HG03575 (cell line): Measurements from ENCODE around the gene SULT1C3.

Experiments
- ATAC-seq: cut with Tn5 transposase; IDR thresholded peaks from one replicate; pipeline ENCODE4 v1.9.1; 2021; ENCODE audit not compliant: unreplicated experiment, insufficient number of reproducible peaks, low FRiP score; ENCODE audit errors: extremely low read depth

SULT1C3 gene

DNA sequence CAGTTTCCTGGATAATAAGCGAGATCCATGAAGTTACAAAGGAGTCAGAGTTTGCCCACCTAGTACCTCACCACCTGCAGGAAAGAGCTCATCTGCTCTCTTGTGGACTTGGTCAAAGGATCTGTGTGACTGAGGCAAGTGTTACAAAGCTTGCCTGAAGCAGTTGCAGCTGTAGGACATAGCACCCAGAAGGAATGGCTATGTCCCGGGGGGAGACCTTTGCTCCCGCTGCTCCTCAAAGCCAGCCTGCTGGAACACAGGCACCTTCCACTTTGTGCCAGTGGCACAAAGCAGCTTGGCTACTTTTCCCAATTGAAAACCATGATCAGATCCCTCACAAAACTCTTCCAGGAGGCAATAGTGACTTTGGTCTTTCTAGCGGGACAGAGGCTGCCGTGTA, 45.8 kb downstream of the SULT1C3 start:
- no peak for ATAC-seq

DNA sequence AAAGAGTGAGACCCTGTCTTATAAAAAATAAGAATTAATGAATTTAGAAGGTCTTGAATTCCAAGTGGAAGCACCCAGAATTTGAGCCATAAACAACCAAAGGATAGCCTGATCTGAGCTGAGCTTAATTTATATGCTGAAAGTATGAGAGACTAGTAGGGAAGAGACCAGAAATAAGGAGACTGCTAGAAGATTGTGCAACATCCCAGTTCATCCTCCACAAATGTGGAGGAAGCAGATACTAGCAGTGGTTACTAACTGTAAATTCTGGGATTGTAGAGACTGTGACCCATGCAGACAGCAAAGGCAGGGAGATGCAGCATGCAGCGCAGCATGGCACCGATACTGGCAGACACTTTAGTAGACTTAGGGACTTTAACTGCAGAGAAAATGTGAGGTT, 47.4 kb downstream of the SULT1C3 start:
- ATAC-seq = no peak

DNA sequence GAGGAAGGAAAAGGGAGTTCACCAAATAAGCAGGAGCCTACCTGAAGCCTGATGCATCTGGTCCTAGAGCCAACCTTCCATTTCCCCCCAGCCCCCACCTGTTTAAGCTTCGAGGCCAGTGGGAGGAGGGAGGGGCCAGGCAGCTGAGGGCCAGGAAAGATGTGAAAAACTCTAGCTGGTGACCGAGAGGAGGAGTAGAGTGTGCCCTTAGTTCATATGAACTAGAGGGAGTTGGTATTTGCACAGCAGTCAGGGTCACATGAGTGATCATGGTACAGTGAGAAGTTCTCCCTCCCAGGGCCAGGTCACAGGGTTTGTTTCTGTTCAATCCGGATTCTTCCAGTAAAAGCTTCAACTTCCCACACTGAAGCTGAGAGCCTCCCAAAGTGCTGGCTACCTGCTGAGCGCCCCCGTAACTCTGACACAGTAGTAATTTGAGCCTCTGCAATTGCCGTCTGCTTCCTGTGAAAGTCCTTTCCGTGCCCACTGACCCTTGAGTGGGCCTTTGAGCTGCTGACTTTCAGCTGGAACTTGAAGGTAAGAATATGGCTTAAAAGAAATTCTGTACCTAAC, 48.9 kb downstream of the SULT1C3 start, which contains the start of gene SULT1C2:
TSS of gene SULT1C2 (plus strand) at position 362 of the 573 bp plus-strand sequence. CDS start 4,773 bp downstream, outside the sequence.
- no peak for ATAC-seq

DNA sequence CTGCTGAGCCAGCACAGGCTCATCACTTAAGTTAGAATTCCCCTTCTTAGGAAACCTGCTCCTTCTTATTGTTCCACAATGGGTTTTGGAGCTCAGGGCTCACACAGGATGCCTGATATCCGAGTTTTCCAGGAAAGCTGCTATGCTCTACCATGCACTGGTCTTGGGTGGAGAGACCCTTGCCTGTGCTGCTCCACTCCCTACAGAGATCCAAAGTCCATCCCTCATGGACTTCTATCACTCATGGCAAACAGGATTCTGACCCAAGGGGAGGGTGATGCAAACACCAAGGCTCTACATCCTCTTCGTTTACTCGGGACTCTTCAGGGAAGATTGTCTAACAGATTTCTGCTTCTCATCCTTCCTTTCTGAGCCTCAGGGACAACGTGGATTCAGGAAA, 54.1 kb downstream of the SULT1C3 start:
- ATAC-seq = no peak

DNA sequence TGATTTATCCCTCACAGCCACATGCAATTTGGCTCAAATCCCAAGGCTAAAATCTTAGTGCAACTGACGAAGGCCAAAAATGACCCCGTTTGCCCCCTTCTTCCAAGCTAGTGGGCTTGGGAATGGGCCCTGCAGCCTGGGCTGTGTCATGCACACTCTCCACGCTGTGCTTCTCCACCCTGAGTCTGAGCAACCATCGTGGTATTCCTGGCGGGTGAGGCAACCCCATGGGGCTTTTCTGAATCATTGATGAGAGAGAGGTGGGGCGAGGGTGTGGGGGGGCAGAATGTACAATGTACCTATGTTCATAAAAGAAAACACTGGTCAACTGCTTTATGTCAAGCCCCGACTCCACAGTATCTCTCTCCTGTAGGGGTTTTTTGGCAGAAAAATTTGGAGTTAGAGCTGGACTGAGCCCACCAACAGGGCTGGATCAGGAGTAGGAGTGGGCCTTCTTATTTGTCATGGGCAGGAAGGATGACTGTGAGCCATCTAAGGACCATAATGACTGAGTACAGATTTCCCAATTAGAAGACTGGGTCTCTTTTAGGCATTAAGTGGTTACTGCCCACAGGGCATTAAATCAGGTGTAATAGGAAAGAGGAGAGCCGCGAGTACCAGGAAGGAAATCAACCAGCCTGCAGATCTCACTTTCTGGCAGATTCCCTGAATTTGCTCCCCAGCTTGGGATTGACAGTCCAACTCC, 57.8 kb downstream of the SULT1C3 start:
- ATAC-seq = no peak

DNA sequence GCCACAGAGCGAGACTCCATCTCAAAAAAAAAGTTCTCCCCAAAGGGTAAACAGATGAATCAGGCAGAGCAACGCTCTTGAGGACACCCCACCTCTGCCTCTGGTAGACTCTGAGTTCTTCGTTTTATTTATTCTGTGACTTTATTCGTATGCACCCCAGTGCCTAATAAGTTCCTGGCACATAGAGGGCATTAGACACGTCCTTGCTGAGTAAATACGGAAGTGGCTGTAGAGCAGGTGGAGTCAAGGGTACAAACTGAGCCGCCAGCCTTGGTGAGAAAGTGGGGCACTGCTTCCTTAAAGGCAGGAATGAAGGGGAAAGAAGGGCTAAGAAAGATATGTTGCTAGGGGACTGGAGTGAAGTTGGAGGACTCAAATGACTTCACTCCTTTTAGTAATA, 61.8 kb downstream of the SULT1C3 start:
- no peak for ATAC-seq

DNA sequence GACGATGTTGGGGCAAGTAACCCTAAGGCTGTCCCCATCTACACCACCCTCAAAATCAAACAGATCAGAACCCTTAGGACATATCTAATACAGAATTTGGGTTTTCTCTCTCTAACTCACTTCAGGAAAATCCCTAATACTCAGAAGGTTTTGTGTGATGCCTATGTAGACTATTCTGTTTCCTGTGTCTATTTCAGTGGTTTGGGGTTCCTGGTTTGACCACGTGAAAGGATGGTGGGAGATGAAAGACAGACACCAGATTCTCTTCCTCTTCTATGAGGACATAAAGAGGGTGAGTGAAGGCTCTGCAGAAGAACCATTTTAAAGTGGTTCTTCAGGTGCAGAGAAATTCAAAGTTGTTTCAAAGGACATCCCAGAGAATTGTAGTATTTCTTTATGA, 65.2 kb downstream of the SULT1C3 start:
- ATAC-seq = no peak

DNA sequence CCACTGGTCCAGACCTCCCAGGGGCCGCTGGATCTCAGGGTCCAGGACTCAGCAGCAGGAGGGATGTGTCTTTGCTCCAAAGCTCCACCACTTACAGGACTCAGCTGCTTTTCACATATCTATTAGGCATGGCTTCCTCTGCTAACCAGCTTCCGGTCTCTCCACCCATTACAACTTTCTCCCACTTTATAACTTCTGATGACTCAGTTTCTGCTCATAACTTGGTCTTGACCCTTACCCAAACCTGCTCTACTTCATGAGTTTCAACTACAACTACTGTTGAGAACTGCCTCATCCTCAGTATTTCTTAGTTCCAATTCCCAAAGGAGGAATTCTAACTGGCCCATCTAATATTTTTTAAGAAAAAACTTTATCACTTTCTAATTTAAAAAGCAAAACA, 66.1 kb downstream of the SULT1C3 start:
- ATAC-seq = no peak

DNA sequence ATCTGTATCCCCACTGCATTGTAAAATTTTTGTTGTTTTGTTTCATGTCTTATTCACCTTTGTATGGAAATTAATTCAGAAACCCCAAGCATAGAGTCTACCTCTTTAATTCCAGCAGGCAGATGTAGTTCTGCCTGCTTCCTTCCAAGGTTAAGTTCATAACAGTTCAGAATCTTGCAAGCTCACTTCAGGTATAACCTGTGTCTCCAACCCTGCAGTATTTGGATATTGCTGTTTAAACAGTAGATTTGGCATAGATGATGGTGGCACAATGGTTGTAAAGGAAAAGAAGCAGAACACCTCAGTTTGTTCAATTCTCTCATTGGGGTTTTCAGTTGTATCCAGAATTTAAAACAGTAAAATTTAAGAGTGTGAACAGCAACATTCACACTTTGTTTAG, 70.1 kb downstream of the SULT1C3 start:
- no peak for ATAC-seq
